ENCODE measurements around the gene ERICH6.

The ERICH6 gene

GRCh38 chr3:150613034-150613433 is 90.7 kb downstream of the ERICH6 start:
- no peak for DNase-seq (ENCODE audit: low read depth)

GRCh38 chr3:150612494-150612893 is 91.2 kb downstream of the ERICH6 start:
- no peak for DNase-seq (ENCODE audit: low read depth)

- no peak for DNase-seq (ENCODE audit: low read depth)
Measured at GRCh38 chr3:150611666-150612065, 92.1 kb downstream of the ERICH6 start.

DNA sequence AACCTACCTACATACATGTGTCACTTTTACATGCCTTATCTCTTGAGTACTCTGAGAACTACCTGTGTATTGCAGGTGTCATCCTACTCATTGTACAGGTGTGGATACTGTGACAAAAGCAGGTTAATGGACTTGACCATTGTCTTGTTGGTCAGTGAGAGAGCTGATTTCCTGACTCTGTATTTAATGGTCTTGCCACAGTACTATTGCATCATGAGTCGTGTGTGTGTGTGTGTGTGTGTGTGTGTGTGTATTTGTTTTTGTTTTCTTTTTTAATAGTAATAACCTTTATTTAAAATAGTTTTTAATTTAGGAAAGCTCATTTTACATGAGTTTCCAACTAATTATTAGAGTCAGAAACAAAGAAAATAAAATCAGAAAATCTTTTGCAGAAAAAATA is 92.9 kb downstream of the ERICH6 start:
- DNase-seq (ENCODE audit: low read depth) = no peak

DNA sequence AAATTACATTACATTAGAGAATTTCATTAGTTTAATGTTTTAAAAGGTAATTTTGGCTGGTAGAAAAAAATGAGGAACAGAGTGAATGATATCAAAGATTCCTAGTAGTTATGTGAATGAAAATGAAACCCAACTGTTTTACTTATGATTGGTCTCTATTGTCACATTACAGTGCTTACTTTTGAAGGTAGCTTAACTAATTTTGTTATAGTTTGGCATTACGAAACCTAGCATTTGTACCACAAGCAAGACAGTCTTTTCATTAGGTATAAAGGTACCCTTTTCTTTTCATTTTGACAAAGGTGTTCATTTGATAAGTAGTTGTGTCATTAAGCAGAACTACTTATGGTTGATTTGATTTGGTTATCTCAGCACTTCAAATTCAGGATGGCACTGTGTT is 93.7 kb downstream of the ERICH6 start:
- DNase-seq (ENCODE audit: low read depth) = no peak
